Caco-2 (cell line): ENCODE results near the gene FOXP1. TPM values are rescaled to one million over a fixed set of nuclear protein-coding genes. Genes with fewer than 3 reads are reported as not detected.

ENCODE experiments used
- BruUV-seq: library from RNA; stranded (reverse); fragments of 400-500 nt; replicated peaks from 2 replicates; lab custom pipeline; 2021; lab: Mats Ljungman, UMichigan
- CTCF ChIA-PET: fragments of 300-600 bp; sonication (Branson Sonifier 250); formaldehyde crosslinking; loops from one replicate; lab custom pipeline; 2022; ENCODE audit warnings: antibody characterized with exemption; lab: Charles Lee
- POLR2A ChIA-PET: fragments of 300-600 bp; sonication (Branson Sonifier 250); formaldehyde crosslinking; loops from one replicate; lab custom pipeline; 2022; ENCODE audit warnings: antibody characterized with exemption; lab: Charles Lee
- DNase-seq, 2 experiments: peaks; one replicate each; pipeline versions ENCODE4 v3.0.0 to v3.0.0-alpha.2; 2020 to 2022
- H3K27me3 ChIP-seq: replicated peaks from 2 replicates; pipeline ENCODE4 v1.6.0; 2011; ENCODE audit warnings: low read length; ENCODE audit not compliant: control insufficient read depth, insufficient read depth
- H3K36me3 ChIP-seq: 2 replicates; pipeline ENCODE4 v1.5.1; 2011; ENCODE audit warnings: low read length; ENCODE audit not compliant: control insufficient read depth, insufficient read depth
- H3K4me1 ChIP-seq: fragments of 250-450 bp; sonication (Bioruptor Pico); 2 replicates; pipeline ENCODE4 v1.5.1; 2020; ENCODE audit warnings: mild to moderate bottlenecking
- H3K4me3 ChIP-seq: 2 replicates; pipeline ENCODE4 v1.5.1; 2011; ENCODE audit warnings: low read depth, mild to moderate bottlenecking, control low read depth, low read length
- H3K9me3 ChIP-seq: fragments of 250-450 bp; sonication (Bioruptor Pico); 2 replicates; pipeline ENCODE4 v1.5.1; 2020; ENCODE audit warnings: mild to moderate bottlenecking, moderate library complexity
- H3K27ac Mint-ChIP-seq: one replicate; pipeline ENCODE4 v1.8.0; 2022; ENCODE audit warnings: mixed read lengths; ENCODE audit not compliant: unreplicated experiment
- H3K27me3 Mint-ChIP-seq: one replicate; pipeline ENCODE4 v1.8.0; 2022; ENCODE audit warnings: mixed read lengths; ENCODE audit not compliant: insufficient read depth, unreplicated experiment
- H3K36me3 Mint-ChIP-seq: one replicate; pipeline ENCODE4 v1.8.0; 2022; ENCODE audit warnings: mild to moderate bottlenecking, mixed read lengths; ENCODE audit not compliant: insufficient read depth, unreplicated experiment
- H3K4me1 Mint-ChIP-seq: one replicate; pipeline ENCODE4 v1.8.0; 2022; ENCODE audit warnings: low read depth, mixed read lengths; ENCODE audit not compliant: unreplicated experiment
- H3K4me3 Mint-ChIP-seq: one replicate; pipeline ENCODE4 v1.8.0; 2022; ENCODE audit warnings: mild to moderate bottlenecking, moderate library complexity, mixed read lengths; ENCODE audit not compliant: unreplicated experiment
- H3K9me3 Mint-ChIP-seq: one replicate; pipeline ENCODE4 v1.8.0; 2022; ENCODE audit warnings: mixed read lengths; ENCODE audit not compliant: unreplicated experiment
- CTCF ChIP-seq, 2 experiments: fragments of 200-600 bp in 1 of 2; IDR thresholded peaks; 1 replicate in 1 of 2; 2 replicates in 1 of 2; pipeline versions ENCODE4 v1.5.1 to v1.8.0; 2011 to 2022; ENCODE audit warnings: antibody characterized with exemption in 1 of 2, control low read depth in 1 of 2, inconsistent platforms in 1 of 2, low read depth in 1 of 2, low read length in 1 of 2, mild to moderate bottlenecking in 1 of 2, moderate library complexity in 1 of 2; ENCODE audit not compliant: insufficient read depth in 1 of 2, severe bottlenecking in 1 of 2, unreplicated experiment in 1 of 2
- intact Hi-C: fragments of 100-400 bp; cut with micrococcal nuclease; formaldehyde crosslinking; loops from one replicate; pipeline ENCODE4 v1.10.0; 2022; ENCODE audit not compliant: unreplicated experiment
- total RNA-seq: library from RNA; stranded (reverse); gene quantifications from 2 replicates; pipeline ENCODE4 v1.2.3, GENCODE V29; 2022

FOXP1 gene
- total RNA-seq, 1 experiment from 2014 or later: 131 TPM

- Mint-ChIP-seq H3K27me3 (no peaks in the 10 kb centered on the region), H3K27ac (no peak overlapping the region), H3K4me1 (peaks cover 11% of the 10 kb centered on the region), H3K4me3 (no peak overlapping the region), H3K9me3 (no peaks in the 10 kb centered on the region), H3K36me3 (peaks cover 62% of the 10 kb centered on the region)
- 0 out of 2 replicates have a peak, but pooled peaks cover 3% of the 10 kb centered on the region for H3K36me3 ChIP-seq
- no peaks in the 10 kb centered on the region for H3K9me3 ChIP-seq
- H3K4me1 ChIP-seq: peaks cover 16% of the 10 kb centered on the region
- POLR2A ChIA-PET: no interaction called here
- BruUV-seq: no TSS peak
- intact Hi-C loops: no loop called here
- no peak overlapping the region for H3K4me3 ChIP-seq
- TF ChIP-seq CTCF (IDR thresholded peaks at IDR 0.05; ENCODE audit: insufficient read depth in 1 of 2, low read depth in 1 of 2, low read length in 1 of 2, severe bottlenecking in 1 of 2, unreplicated experiment in 1 of 2): no peak
- no peak for DNase-seq
- CTCF ChIA-PET: no interaction called here
- H3K27me3 ChIP-seq: no peaks in the 10 kb centered on the region
These were observed 554.7 kb downstream of the FOXP1 start for GRCh38 chr3:71028802-71029201.

DNA sequence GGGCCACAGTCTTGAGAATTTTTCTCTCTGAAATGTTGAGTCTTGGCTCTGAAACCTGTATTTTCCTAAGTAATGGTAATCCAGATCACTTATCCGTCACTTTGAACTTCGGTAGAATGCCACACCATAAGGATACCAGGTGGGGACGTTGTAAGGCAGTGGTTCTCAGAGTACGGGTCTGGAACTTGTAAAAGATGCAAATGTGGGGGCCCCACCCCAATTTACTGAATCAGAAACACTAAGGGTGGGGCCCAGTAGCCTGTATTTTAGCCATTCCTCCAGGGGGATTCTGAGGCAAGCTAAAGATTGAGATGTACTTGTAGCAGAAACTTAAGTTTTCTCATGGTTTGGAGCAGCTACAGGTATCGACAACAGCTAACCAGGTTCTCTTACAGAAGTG, 555.3 kb downstream of the FOXP1 start:
- Mint-ChIP-seq H3K4me1 (peaks cover 17% of the 10 kb centered on the region), H3K27me3 (no peaks in the 10 kb centered on the region), H3K4me3 (no peak overlapping the region), H3K36me3 (peaks cover 62% of the 10 kb centered on the region), H3K9me3 (no peaks in the 10 kb centered on the region), H3K27ac (no peak overlapping the region)
- H3K4me3 ChIP-seq: no peak overlapping the region
- intact Hi-C loops: no loop called here
- BruUV-seq: no TSS peak
- DNase-seq: no peak
- H3K9me3 ChIP-seq: no peaks in the 10 kb centered on the region
- POLR2A ChIA-PET: no interaction called here
- H3K36me3 ChIP-seq: peaks cover 3% of the 10 kb centered on the region; the same call in 1 of the 2 replicates
- no peaks in the 10 kb centered on the region for H3K27me3 ChIP-seq
- no peak for TF ChIP-seq CTCF (IDR thresholded peaks at IDR 0.05; ENCODE audit: insufficient read depth in 1 of 2, low read depth in 1 of 2, low read length in 1 of 2, severe bottlenecking in 1 of 2, unreplicated experiment in 1 of 2)
- peaks cover 20% of the 10 kb centered on the region for H3K4me1 ChIP-seq
- CTCF ChIA-PET: no interaction called here

DNA sequence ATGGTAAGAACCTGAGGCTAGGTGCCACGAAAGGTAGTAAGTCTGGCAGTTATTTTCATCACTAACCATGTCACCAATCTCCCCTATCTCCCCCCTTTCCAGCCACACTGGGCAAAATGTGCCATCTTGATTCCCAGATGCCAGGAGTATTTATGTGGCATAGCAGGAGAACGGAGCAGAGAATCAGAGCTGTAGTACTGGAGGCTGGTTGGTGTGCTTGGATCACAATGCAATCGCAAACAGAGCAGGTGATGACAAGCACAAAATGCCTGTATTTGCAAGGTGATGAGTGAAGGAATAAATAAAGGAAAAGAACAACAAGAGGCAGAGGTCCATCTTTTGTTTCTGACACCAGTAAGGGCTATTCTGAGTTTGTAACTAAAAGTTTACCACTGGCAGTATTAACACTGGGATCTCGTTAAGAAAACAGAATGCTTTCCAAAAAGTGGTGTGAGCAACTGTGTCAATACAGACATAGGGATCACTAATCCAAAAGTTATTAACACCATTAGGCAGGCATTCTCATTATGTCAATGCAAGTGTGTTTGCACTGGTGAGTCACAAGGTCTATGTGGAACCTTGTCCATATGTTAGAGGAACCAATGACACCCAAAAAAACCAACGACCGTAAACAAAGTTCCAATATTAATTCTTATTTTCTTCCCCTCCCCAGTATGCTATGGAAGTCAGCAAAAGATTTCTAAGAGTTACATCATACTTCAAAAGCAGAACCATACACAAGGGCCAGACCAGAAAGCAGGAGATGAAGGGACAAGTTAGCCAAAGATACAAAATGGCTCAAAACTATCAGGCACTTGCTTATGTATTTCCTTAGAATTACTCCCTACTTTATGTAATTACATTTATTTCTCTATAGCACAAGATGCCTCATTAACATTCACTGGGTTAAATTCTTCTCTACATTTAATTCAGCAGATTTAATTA, 556.6 kb downstream of the FOXP1 start:
- ChIA-PET CTCF (no interaction called here), POLR2A (no interaction called here)
- Histone ChIP-seq H3K9me3 (no peaks in the 10 kb centered on the region), H3K4me1 (peaks cover 22% of the 10 kb centered on the region), H3K27me3 (no peaks in the 10 kb centered on the region), H3K36me3 (peaks cover 1% of the 10 kb centered on the region; the same call in 1 of the 2 replicates), H3K4me3 (no peak overlapping the region)
- Mint-ChIP-seq H3K27me3 (no peaks in the 10 kb centered on the region), H3K9me3 (no peaks in the 10 kb centered on the region), H3K4me3 (no peak overlapping the region), H3K36me3 (peaks cover 58% of the 10 kb centered on the region), H3K27ac (peak overlapping the region; percentile 29), H3K4me1 (peaks cover 24% of the 10 kb centered on the region)
- BruUV-seq: no TSS peak
- intact Hi-C loops: no loop called here
- TF ChIP-seq CTCF (IDR thresholded peaks at IDR 0.05; ENCODE audit: insufficient read depth in 1 of 2, low read depth in 1 of 2, low read length in 1 of 2, severe bottlenecking in 1 of 2, unreplicated experiment in 1 of 2): no peak
- DNase-seq: no peak
